GM23338 (cell line): Measurements from ENCODE around the gene TLCD3A.

Experiments
- CREB1 ChIP-seq: fragments of 250-450 bp; sonication (Bioruptor Pico); IDR thresholded peaks from 2 replicates; pipeline ENCODE4 v1.5.0; 2020; ENCODE audit warnings: low read depth, mild to moderate bottlenecking, moderate library complexity
- CTCF ChIP-seq, 2 experiments: fragments of 200-600 bp in 1 of 2; sonication (generic) in 1 of 2; conservative IDR thresholded peaks; 2 replicates each; pipeline versions ENCODE4 v1.5.1 to v1.6.1; 2016 to 2017; ENCODE audit warnings: antibody characterized with exemption in 2 of 2, low read depth in 2 of 2, mild to moderate bottlenecking in 2 of 2, moderate library complexity in 1 of 2
- ETS1 ChIP-seq: IDR thresholded peaks from 2 replicates; pipeline ENCODE4 v1.6.1; 2016; ENCODE audit warnings: antibody characterized with exemption
- EZH2 ChIP-seq: fragments of 200-600 bp; sonication (generic); IDR thresholded peaks from one replicate; pipeline ENCODE4 v1.8.0; 2017; ENCODE audit warnings: antibody characterized with exemption, mild to moderate bottlenecking, low read depth; ENCODE audit not compliant: unreplicated experiment
- EZH2phosphoT487 ChIP-seq: fragments of 200-600 bp; sonication (generic); IDR thresholded peaks from one replicate; pipeline ENCODE4 v1.8.1; 2018; ENCODE audit warnings: antibody characterized with exemption; ENCODE audit not compliant: unreplicated experiment
- JUNB ChIP-seq: IDR thresholded peaks from one replicate; pipeline ENCODE4 v1.6.1; 2016; ENCODE audit warnings: antibody characterized with exemption; ENCODE audit not compliant: unreplicated experiment
- NANOG ChIP-seq: IDR thresholded peaks from 2 replicates; pipeline ENCODE4 v1.6.1; 2016; ENCODE audit warnings: antibody characterized with exemption, borderline replicate concordance
- POLR2AphosphoS5 ChIP-seq: IDR thresholded peaks from 2 replicates; pipeline ENCODE4 v1.6.1; 2016; ENCODE audit warnings: antibody characterized with exemption, low read depth
- REST ChIP-seq: IDR thresholded peaks from one replicate; pipeline ENCODE4 v1.6.1; 2018; ENCODE audit warnings: antibody characterized with exemption; ENCODE audit not compliant: unreplicated experiment
- STAT1 ChIP-seq: IDR thresholded peaks from one replicate; pipeline ENCODE4 v1.6.1; 2016; ENCODE audit warnings: antibody characterized with exemption; ENCODE audit not compliant: unreplicated experiment
- ZNF331 ChIP-seq: fragments of 250-450 bp; sonication (Bioruptor Pico); IDR thresholded peaks from 2 replicates; pipeline ENCODE4 v1.5.0; 2020; ENCODE audit warnings: low read depth, mild to moderate bottlenecking, moderate library complexity

GRCh38 chr17:700504-701094 is 31.8 kb upstream of the TLCD3A start:
- TF ChIP-seq POLR2AphosphoS5 (no peak), CTCF (conservative IDR thresholded peaks at IDR 0.05; ENCODE audit: low read depth in 2 of 2) (peak in 1 of 2 experiments; percentile 96; a peak in 3 of 4 replicates), REST (no peak), JUNB (no peak), EZH2 (no peak), ETS1 (no peak), EZH2phosphoT487 (no peak), STAT1 (no peak), CREB1 (CRISPR knock-in tag) (no peak), NANOG (no peak), ZNF331 (CRISPR knock-in tag) (no peak)
